ENCODE measurements around the gene PPDPF.

The PPDPF gene

DNA sequence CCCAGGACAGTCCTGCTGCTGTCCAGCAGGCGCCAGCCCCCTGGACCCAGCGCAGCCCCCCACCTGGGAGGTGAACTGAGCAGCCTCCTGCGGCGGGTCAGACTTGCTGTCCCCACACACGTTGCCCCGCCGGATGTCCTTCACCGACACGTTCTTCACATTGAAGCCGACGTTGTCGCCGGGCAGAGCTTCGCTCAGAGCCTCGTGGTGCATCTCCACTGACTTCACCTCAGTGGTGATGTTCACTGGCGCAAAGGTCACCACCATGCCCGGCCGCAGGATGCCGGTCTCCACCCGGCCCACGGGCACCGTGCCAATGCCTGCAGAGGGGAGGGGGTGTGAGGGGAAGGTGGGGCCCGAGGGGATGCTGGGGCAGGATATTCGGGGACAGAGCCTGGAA, 30.1 kb upstream of the PPDPF start:
- Histone ChIP-seq H3K27me3 (replicated peaks; ENCODE audit: control insufficient read depth, insufficient read depth, low read length) (peaks cover 25% of the 10 kb centered on the region), H3K4me1 (ENCODE audit: control insufficient read depth, insufficient read depth, low read length) (no peaks in the 10 kb centered on the region), H3K4me3 (ENCODE audit: low read length) (no peak overlapping the region), H3K9me3 (ENCODE audit: control insufficient read depth, low read length) (peaks cover 6% of the 10 kb centered on the region), H3K9ac (ENCODE audit: low read length) (no peak overlapping the region), H3K36me3 (ENCODE audit: control insufficient read depth, insufficient read depth, low read length, severe bottlenecking) (no peaks in the 10 kb centered on the region)
- no peak for DNase-seq (ENCODE audit: low read depth)

DNA sequence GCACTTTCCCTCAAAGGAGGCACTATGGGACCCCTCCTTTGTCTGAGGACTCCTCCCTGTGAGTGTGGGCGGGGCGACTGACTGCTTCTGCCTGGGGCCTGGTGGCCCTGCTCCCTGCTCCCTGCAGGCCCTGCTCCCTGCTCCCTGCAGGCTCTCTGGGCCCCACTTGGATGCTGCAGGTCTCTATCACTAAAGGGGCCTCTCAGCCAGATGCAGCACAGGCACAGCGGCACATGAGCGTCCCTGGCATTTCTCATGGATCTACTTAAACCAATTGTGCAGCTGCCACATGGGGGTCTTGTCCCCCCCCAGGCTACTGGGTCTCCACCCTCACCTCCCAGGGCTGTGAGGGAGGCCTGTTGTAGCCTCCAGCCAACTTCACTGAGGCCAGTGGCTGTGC, 29.5 kb upstream of the PPDPF start:
- Histone ChIP-seq H3K4me1 (ENCODE audit: control insufficient read depth, insufficient read depth, low read length) (no peaks in the 10 kb centered on the region), H3K27me3 (replicated peaks; ENCODE audit: control insufficient read depth, insufficient read depth, low read length) (peaks cover 25% of the 10 kb centered on the region), H3K9ac (ENCODE audit: low read length) (no peak overlapping the region), H3K9me3 (ENCODE audit: control insufficient read depth, low read length) (peaks cover 4% of the 10 kb centered on the region), H3K36me3 (ENCODE audit: control insufficient read depth, insufficient read depth, low read length, severe bottlenecking) (no peaks in the 10 kb centered on the region), H3K4me3 (ENCODE audit: low read length) (no peak overlapping the region)
- no peak for DNase-seq (ENCODE audit: low read depth)

DNA sequence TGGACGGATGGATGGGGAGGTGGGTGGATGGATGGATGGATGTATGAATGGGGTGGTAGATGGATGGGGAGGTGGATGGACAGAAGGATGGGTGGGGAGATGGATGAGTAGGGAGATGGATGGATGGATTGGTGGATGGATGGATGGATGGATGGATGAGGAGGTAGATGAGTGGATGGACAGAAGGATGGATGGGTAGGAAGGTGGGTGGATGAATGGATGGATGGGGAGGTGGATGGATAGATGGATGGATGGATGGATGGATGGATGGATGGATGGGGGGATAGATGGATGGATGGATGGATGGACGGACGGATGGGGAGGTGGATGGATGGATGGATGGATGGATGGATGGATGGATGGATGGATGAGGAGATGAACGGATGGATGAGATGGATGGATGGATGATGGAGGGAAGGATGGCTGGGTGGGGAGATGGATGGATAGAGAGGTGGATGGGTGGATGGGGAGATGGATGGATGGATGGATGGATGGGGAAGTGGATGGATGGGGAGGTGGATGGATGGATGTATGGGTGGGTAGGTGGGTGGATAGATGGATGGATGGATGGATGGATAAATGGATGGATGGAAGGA, 28.8 kb upstream of the PPDPF start:
- Histone ChIP-seq H3K4me3 (ENCODE audit: low read length) (no peak overlapping the region), H3K36me3 (ENCODE audit: control insufficient read depth, insufficient read depth, low read length, severe bottlenecking) (no peaks in the 10 kb centered on the region), H3K9me3 (ENCODE audit: control insufficient read depth, low read length) (no peaks in the 10 kb centered on the region), H3K9ac (ENCODE audit: low read length) (no peak overlapping the region), H3K27me3 (replicated peaks; ENCODE audit: control insufficient read depth, insufficient read depth, low read length) (peaks cover 21% of the 10 kb centered on the region), H3K4me1 (ENCODE audit: control insufficient read depth, insufficient read depth, low read length) (no peaks in the 10 kb centered on the region)
- DNase-seq (ENCODE audit: low read depth): no peak

DNA sequence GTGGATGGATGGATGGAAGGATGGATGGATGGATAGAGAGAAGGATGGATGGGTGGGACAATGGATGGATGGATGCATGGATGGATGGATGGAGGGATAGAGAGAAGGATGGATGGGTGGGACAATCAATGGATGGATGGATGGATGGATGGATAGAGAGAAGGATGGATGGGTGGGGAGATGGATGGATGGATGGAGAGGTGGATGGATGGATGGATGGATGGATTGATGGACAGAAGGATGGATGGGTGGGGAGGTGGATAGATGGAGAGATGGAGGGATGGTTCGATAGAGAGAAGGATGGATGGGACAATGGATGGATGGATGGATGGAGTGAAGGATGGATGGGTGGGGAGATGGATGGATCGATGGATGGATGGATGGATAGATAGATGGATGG, 28.0 kb upstream of the PPDPF start:
- H3K36me3 ChIP-seq (ENCODE audit: control insufficient read depth, insufficient read depth, low read length, severe bottlenecking): no peaks in the 10 kb centered on the region
- no peak for DNase-seq (ENCODE audit: low read depth)
- peaks cover 21% of the 10 kb centered on the region for H3K27me3 ChIP-seq (replicated peaks; ENCODE audit: control insufficient read depth, insufficient read depth, low read length)
- H3K4me3 ChIP-seq (ENCODE audit: low read length): no peak overlapping the region
- H3K9ac ChIP-seq (ENCODE audit: low read length): no peak overlapping the region
- no peaks in the 10 kb centered on the region for H3K9me3 ChIP-seq (ENCODE audit: control insufficient read depth, low read length)
- no peaks in the 10 kb centered on the region for H3K4me1 ChIP-seq (ENCODE audit: control insufficient read depth, insufficient read depth, low read length)

DNA sequence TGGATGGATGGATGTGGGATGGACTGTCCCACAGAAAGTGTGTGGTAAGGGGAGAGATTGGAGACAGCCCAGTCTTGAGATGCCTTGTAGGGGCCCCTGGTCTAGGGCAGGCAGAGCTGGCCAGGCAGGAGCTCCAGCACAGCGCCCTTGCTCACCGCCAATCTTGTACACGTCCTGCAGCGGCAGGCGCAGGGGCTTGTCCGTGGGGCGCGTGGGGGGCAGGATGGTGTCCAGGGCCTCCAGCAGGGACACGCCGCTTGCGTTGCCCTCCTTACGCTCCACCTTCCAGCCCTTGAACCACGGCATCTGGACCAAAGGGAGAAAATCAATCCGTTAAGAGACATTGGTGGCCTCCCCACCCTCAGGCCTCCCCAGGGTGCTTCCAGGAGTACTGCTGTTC, 27.6 kb upstream of the PPDPF start:
- Histone ChIP-seq H3K9ac (ENCODE audit: low read length) (no peak overlapping the region), H3K27me3 (replicated peaks; ENCODE audit: control insufficient read depth, insufficient read depth, low read length) (peaks cover 25% of the 10 kb centered on the region), H3K9me3 (ENCODE audit: control insufficient read depth, low read length) (no peaks in the 10 kb centered on the region), H3K4me1 (ENCODE audit: control insufficient read depth, insufficient read depth, low read length) (no peaks in the 10 kb centered on the region), H3K4me3 (ENCODE audit: low read length) (no peak overlapping the region), H3K36me3 (ENCODE audit: control insufficient read depth, insufficient read depth, low read length, severe bottlenecking) (no peaks in the 10 kb centered on the region)
- DNase-seq (ENCODE audit: low read depth): no peak

DNA sequence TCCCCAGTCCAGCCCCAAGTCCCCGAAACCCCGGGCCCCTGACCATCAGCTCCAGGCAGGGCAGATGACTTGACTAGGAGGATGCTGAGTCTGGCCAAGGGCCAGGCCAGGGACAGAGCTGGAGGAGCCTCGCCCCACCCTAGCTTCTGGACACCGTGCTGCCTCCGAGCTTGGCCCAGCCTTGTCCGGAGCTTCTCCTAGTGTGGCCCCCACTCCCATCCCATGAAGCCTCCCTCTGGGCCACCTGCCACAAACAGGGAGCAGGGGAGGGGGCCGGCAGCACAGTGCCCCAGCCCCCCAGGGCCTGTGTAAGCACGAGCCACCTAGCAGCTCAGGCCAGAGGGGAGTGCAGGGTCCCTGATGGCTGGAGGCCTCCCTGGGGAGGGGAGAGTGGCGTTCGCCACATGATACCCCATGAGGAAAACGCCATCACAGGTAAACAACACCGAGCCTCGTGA, 27.0 kb upstream of the PPDPF start:
- Histone ChIP-seq H3K36me3 (ENCODE audit: control insufficient read depth, insufficient read depth, low read length, severe bottlenecking) (no peaks in the 10 kb centered on the region), H3K4me1 (ENCODE audit: control insufficient read depth, insufficient read depth, low read length) (no peaks in the 10 kb centered on the region), H3K9me3 (ENCODE audit: control insufficient read depth, low read length) (no peaks in the 10 kb centered on the region), H3K27me3 (replicated peaks; ENCODE audit: control insufficient read depth, insufficient read depth, low read length) (peaks cover 26% of the 10 kb centered on the region), H3K9ac (ENCODE audit: low read length) (no peak overlapping the region), H3K4me3 (ENCODE audit: low read length) (no peak overlapping the region)
- DNase-seq (ENCODE audit: low read depth): no peak

DNA sequence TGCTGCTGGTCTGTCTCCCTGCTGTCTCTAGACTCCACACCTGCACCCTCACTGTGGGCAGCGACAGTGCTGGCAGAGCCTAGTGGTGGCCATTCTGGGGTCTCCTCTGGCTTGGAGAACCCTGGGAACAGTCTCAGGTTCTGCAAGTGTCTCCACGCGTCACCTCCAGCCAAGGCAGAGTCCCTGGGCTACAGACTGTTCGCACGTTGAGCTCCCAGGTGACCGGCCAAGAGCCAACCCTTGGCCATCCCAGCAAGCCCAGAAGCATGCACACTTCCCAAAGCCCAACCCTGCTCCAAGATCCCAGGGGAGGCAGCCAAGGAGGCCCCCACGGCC, 26.5 kb upstream of the PPDPF start:
- H3K9ac ChIP-seq (ENCODE audit: low read length): no peak overlapping the region
- peaks cover 22% of the 10 kb centered on the region for H3K27me3 ChIP-seq (replicated peaks; ENCODE audit: control insufficient read depth, insufficient read depth, low read length)
- no peaks in the 10 kb centered on the region for H3K9me3 ChIP-seq (ENCODE audit: control insufficient read depth, low read length)
- no peak for DNase-seq (ENCODE audit: low read depth)
- no peaks in the 10 kb centered on the region for H3K4me1 ChIP-seq (ENCODE audit: control insufficient read depth, insufficient read depth, low read length)
- no peaks in the 10 kb centered on the region for H3K36me3 ChIP-seq (ENCODE audit: control insufficient read depth, insufficient read depth, low read length, severe bottlenecking)
- H3K4me3 ChIP-seq (ENCODE audit: low read length): no peak overlapping the region

DNA sequence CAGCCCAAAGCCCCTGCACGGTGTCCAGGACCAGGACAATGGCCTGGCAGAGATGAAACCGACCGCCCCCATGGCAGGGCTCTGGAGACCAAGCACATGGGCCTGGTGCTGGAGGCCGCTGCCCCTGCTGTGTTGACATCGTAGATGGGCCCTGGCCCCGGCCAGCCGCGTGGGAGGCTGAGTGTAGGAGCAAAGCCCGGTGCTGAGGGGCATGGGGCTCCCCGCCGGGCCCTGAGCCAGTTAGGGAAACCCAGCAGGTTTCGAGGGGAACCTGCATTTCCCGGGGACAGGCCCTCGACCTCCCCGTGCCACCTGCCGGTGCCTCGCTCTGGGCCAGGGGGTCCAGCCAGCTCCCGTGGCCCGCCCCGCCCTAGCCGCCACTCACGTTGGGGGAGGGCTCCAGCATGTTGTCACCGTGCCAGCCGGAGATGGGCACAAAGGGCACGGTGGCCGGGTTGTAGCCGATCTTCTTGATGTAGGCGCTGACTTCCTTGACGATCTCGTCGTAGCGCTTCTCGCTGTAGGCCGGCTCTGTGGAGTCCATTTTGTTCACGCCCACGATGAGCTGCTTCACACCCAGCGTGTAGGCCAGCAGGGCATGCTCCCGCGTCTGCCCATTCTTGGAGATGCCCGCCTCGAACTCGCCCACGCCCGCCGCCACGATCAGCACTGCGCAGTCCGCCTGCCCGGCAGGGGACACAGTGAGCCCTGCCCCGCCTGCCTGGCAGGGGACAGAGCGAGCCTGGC, 26.0 kb upstream of the PPDPF start:
- DNase-seq (ENCODE audit: low read depth): no peak
- Histone ChIP-seq H3K9ac (ENCODE audit: low read length) (no peak overlapping the region), H3K27me3 (replicated peaks; ENCODE audit: control insufficient read depth, insufficient read depth, low read length) (peaks cover 21% of the 10 kb centered on the region)

DNA sequence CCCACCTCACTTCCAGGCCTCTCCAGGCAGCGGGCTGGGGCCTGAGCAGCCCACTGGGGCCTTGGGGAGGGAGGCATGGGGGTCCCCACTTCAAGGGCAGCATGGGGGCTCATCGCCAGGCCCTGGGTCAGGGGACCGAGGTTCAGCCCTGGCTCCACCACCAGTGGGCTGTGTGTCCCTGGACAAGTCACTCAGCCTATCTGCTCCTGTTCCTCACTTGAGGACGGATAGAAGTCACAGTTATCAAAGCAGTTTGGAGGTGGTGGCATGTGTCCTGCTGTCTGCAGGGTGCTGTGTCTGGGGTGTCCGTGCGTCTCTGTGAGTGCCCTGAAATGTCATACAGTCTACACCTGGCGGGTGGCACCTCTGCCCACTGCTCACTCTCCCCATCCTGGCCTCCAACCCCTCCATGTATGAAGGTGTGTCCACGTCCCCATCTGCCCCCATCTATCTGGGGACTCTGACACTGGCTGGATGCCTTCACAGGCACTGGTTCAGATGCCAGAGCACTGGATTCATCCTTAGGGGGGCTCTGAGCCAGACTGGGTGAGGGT, 25.3 kb upstream of the PPDPF start:
- no peak for DNase-seq (ENCODE audit: low read depth)
- H3K36me3 ChIP-seq (ENCODE audit: control insufficient read depth, insufficient read depth, low read length, severe bottlenecking): no peaks in the 10 kb centered on the region
- H3K9ac ChIP-seq (ENCODE audit: low read length): no peak overlapping the region
- H3K4me3 ChIP-seq (ENCODE audit: low read length): no peak overlapping the region
- H3K4me1 ChIP-seq (ENCODE audit: control insufficient read depth, insufficient read depth, low read length): no peaks in the 10 kb centered on the region
- H3K27me3 ChIP-seq (replicated peaks; ENCODE audit: control insufficient read depth, insufficient read depth, low read length): peaks cover 21% of the 10 kb centered on the region
- no peaks in the 10 kb centered on the region for H3K9me3 ChIP-seq (ENCODE audit: control insufficient read depth, low read length)

More for the DNA sequence above, 26.0 kb upstream of the PPDPF start:
- H3K36me3 ChIP-seq (ENCODE audit: control insufficient read depth, insufficient read depth, low read length, severe bottlenecking): no peaks in the 10 kb centered on the region
- no peak overlapping the region for H3K4me3 ChIP-seq (ENCODE audit: low read length)
- no peaks in the 10 kb centered on the region for H3K4me1 ChIP-seq (ENCODE audit: control insufficient read depth, insufficient read depth, low read length)
- H3K9me3 ChIP-seq (ENCODE audit: control insufficient read depth, low read length): no peaks in the 10 kb centered on the region

DNA sequence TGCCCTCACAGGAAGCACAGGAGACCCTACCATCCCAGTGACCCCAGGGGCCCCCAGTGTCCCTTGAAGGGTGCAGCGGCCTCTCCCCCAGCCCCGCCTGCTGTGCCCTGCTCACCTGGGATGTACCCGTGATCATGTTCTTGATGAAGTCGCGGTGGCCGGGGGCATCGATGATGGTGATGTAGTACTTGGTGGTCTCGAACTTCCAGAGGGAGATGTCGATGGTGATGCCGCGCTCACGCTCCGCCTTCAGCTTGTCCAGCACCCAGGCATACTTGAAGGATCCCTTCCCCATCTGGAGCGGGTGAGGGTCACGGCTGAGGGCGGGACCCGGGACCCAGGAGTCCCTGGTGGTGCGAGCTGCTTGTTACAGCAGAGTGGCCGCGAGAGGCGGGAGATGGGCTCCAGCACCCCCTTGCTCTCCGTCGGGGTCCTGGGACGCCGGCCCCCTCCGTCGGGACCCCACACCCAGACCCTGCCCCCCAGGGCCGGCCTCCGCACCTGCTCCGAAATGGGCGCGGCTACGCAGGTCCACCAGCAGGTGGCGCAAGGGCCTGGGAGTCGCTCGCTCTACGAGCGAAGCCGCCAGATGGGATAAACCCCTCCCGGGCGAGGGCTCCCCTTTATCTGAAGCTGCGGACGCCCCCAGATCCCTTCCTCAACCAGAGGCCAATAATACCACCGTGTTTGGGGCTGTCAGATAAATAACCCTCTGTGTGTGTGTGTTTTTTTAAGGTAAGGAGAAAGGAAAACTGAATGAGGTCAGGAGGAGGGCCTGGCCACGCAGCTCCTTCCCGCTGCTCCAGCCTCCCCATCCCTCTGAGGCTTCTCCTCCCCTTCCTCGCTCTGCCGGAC, 24.6 kb upstream of the PPDPF start:
- peak; percentile 87 for DNase-seq (ENCODE audit: low read depth)
- H3K4me1 ChIP-seq (ENCODE audit: control insufficient read depth, insufficient read depth, low read length): no peaks in the 10 kb centered on the region
- no peaks in the 10 kb centered on the region for H3K9me3 ChIP-seq (ENCODE audit: control insufficient read depth, low read length)
- no peaks in the 10 kb centered on the region for H3K36me3 ChIP-seq (ENCODE audit: control insufficient read depth, insufficient read depth, low read length, severe bottlenecking)
- H3K4me3 ChIP-seq (ENCODE audit: low read length): peak overlapping the region; percentile 36
- H3K9ac ChIP-seq (ENCODE audit: low read length): no peak overlapping the region
- H3K27me3 ChIP-seq (replicated peaks; ENCODE audit: control insufficient read depth, insufficient read depth, low read length): peaks cover 25% of the 10 kb centered on the region

DNA sequence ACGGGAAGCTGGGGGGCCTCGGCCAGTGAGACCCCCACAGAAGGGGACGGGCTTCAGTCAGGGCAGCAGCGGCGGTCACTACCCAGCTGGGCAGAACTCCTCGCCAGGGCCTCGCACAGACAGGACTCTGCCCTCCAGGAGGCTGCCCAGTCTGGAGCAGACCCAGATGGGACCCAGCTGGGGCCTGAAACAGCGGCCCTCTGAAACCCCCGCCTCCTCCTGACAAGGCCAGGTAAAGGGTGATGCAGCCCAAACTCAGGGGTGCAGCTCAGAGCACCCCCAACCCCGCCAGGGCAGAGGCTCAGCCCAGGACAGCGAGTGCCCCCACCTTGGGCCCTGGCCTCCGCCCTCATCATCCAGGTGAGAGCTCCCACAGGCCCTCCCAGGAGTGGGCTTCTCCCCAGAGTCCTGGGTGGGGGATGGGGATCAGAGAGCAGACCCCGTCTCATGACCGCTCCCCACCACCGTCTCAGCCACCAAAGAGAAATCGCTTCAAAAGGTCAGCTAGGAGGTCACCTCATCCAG, 23.9 kb upstream of the PPDPF start:
- Histone ChIP-seq H3K36me3 (ENCODE audit: control insufficient read depth, insufficient read depth, low read length, severe bottlenecking) (no peaks in the 10 kb centered on the region), H3K9ac (ENCODE audit: low read length) (no peak overlapping the region), H3K4me3 (ENCODE audit: low read length) (peak overlapping the region; percentile 36), H3K4me1 (ENCODE audit: control insufficient read depth, insufficient read depth, low read length) (no peaks in the 10 kb centered on the region), H3K9me3 (ENCODE audit: control insufficient read depth, low read length) (no peaks in the 10 kb centered on the region), H3K27me3 (replicated peaks; ENCODE audit: control insufficient read depth, insufficient read depth, low read length) (peaks cover 24% of the 10 kb centered on the region)
- DNase-seq (ENCODE audit: low read depth): no peak
